Measurements from ENCODE around the gene ETV3.

ETV3 gene

DNA sequence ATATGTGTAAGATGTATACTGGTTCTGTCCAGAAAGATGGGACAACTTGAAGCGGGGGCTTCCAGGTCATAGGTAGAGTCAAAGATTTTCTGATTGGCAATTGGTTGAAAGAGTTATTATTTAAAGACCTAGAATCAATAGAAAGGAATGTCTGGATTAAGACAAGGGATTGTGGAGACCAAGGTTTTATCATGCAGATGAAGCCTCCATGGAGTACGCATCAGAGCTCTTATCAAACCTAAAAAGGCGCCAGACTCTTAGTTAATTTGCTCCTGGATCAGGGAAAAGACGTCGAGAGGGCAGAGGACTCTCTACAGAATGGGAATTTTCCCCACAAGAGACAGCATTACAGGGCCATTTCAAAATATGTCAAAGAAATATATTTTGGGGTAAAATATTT is 23.7 kb upstream of the ETV3 start:
- TF ChIP-seq, protein P1, sequence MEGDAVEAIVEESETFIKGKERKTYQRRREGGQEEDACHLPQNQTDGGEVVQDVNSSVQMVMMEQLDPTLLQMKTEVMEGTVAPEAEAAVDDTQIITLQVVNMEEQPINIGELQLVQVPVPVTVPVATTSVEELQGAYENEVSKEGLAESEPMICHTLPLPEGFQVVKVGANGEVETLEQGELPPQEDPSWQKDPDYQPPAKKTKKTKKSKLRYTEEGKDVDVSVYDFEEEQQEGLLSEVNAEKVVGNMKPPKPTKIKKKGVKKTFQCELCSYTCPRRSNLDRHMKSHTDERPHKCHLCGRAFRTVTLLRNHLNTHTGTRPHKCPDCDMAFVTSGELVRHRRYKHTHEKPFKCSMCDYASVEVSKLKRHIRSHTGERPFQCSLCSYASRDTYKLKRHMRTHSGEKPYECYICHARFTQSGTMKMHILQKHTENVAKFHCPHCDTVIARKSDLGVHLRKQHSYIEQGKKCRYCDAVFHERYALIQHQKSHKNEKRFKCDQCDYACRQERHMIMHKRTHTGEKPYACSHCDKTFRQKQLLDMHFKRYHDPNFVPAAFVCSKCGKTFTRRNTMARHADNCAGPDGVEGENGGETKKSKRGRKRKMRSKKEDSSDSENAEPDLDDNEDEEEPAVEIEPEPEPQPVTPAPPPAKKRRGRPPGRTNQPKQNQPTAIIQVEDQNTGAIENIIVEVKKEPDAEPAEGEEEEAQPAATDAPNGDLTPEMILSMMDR (IDR thresholded peaks at IDR 0.05; ENCODE audit: borderline replicate concordance, insufficient read depth, low read depth, low read length) = no peak
- H3K4me3 ChIP-seq (ENCODE audit: low read depth, low read length) = no peak overlapping the region

DNA sequence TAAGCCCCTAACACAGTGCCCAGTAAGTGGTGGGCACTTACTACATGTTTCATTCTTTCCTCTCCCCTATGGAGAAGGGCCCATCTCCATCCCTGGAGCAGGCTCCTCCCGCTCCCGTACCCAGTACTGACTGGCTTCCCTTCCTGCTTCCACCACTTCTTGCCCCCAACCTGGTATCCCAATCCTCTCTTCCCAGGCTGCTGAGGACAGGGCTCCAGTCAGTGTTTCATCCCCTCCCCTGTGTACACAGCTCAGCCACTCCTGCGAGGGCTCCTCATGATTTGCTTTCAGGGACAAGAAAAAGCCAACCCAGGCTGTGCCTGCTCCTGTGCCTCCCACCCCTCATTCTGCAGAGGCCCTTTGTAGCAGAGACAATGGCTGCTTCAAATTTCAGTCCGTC is 20.8 kb upstream of the ETV3 start:
- H3K4me3 ChIP-seq (ENCODE audit: low read depth, low read length) = no peak overlapping the region
- TF ChIP-seq, protein P1 (IDR thresholded peaks at IDR 0.05; ENCODE audit: borderline replicate concordance, insufficient read depth, low read depth, low read length) = no peak

DNA sequence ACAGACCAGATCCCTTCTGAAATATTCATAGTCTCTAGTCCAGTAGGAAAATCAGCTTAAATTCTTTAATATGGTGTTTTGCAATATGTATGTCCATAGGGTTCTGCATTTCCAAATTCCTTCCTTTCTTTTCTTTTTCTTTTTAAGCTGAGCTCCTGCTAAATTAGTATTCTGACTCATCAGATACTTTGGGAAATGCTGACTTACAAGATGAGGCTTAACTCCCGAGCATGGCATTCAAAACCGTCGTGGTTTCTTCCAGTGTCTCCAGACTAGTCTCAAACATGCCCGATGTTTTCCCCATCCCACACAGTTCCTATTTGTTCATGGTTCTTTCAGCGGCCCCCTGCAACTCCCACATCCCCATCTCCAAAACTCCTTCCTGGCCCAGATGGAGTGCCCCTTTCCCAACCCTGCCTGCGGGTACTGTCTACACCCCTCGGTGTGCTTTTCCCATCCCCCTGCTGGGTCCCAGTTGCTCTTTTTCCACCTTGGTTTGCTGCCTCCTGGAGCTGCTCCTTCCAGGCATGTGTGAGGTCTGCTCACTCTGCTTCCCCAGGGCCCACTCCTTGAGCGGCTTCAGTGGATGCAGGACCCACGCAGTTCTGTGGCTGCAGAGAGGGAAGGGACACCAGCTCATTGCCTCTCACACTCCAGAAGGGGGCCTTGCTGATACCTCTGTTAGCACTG is 19.5 kb upstream of the ETV3 start:
- TF ChIP-seq, protein P1 (IDR thresholded peaks at IDR 0.05; ENCODE audit: borderline replicate concordance, insufficient read depth, low read depth, low read length) = no peak
- no peak overlapping the region for H3K4me3 ChIP-seq (ENCODE audit: low read depth, low read length)

DNA sequence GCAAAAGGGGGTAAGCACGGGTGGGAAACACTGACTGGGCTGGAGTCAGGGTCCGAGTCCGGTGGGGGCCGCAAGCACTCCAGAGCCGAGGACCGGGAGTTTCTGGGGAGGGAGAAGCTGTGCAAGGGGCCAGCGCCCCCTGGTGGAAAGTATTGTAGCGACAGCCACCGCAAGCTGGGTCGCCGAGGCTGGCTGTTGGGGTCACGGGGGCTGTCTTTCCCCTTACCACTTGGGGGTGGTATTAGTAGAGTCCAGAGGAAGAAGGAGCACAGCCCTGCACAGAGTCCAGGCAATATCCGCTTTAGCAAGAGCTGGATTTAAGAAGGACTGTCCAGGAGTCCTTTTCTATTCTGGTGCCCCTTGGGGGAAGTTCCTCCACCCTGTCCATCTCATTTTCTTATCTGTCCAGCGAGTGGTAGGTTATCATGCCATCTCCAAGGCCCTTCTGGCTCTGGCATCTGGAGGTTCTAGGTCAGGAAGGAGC is 17.9 kb upstream of the ETV3 start:
- no peak overlapping the region for H3K4me3 ChIP-seq (ENCODE audit: low read depth, low read length)

DNA sequence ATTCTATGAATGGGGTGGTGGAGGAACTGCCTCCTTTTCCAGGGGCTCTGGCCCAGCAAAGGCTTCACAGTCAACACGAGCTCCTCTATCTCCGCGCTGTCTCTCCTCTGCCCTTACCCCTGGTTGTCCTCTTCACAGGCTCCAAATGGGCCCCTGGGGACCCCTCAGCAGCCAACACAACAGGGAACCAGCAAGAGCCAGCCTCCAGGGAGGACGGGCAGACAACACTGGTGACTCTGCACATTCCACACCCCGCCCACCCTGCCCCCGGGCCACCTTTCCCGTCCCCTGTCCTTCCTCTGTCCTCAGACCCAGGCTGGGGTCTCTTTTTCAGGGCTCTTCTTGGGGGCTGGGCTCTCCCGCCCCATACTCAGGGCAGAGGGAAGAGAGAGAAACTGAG is 17.5 kb upstream of the ETV3 start:
- TF ChIP-seq, protein P1 (IDR thresholded peaks at IDR 0.05; ENCODE audit: borderline replicate concordance, insufficient read depth, low read depth, low read length) = no peak

More for the DNA sequence above, 17.9 kb upstream of the ETV3 start:
- TF ChIP-seq, protein P1 (IDR thresholded peaks at IDR 0.05; ENCODE audit: borderline replicate concordance, insufficient read depth, low read depth, low read length) = peak; percentile 87

DNA sequence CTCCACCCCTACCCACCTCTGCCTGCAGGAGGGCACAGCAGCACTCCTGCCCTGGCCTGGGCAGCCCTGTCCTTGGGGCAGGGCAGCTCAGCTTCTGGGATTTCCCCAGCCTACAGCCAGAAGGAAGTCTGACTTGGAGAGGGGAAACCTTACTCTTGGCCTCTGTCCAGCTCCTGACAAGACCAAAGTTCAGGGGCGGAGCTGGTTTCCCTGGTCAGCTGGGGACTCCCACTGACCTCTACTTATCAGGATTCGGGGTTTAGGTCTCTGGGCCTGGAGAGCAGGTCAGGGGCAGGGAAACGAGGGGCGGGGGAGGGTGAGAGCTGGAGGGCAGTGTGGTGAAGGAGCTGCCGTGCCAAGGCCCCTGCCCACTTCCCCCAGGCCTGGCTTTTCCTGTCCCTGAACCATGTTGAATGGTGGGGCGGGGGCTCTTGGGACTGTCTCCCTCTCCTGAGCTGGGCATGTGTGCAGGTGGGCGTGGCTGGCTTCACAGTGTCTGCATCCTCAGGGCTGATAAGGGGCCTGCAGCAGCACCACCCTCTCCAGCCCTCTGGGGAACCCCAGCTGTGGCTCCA is 16.8 kb upstream of the ETV3 start:
- TF ChIP-seq, protein P1 (IDR thresholded peaks at IDR 0.05; ENCODE audit: borderline replicate concordance, insufficient read depth, low read depth, low read length) = no peak
- H3K4me3 ChIP-seq (ENCODE audit: low read depth, low read length) = no peak overlapping the region

More for the DNA sequence above, 17.5 kb upstream of the ETV3 start:
- no peak overlapping the region for H3K4me3 ChIP-seq (ENCODE audit: low read depth, low read length)

DNA sequence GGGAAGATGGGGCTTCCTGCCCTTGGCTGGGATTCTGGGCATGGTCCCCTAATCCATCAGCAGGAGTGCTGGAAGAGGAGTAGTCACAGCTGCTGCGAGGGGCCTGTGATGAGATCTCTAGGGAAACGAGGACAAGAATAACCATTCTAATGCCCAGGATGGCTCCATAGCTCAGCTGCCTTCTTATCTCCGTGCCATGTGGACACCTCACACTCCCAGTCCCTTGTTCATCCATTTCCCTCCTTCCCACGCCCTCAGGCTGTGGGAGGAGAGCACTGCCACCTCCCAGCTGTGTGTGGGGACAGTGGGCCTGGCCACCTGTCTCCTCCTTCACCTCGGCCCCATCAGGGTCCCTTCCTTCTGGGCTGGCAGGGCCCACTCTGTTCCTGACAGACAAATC is 16.1 kb upstream of the ETV3 start:
- TF ChIP-seq, protein P1 (IDR thresholded peaks at IDR 0.05; ENCODE audit: borderline replicate concordance, insufficient read depth, low read depth, low read length) = no peak
- H3K4me3 ChIP-seq (ENCODE audit: low read depth, low read length) = no peak overlapping the region

Data from GM12875 (cell line).